NCI-H526 treated with DMSO at 0.1 percent for 48 hours (cell line): ENCODE results near the gene BTBD17.

Experiments
- DNase-seq: peaks from one replicate; lab custom pipeline; 2025; lab: John Stamatoyannopoulos, UW

Gene BTBD17

GRCh38 chr17:74358697-74359096, 3.0 kb downstream of the BTBD17 start:
- no peak for DNase-seq

- DNase-seq: no peak
Observed at GRCh38 chr17:74357466-74357809, 4.2 kb downstream of the BTBD17 start.

GRCh38 chr17:74356646-74357465, 4.8 kb downstream of the BTBD17 start:
- no peak for DNase-seq

- no peak for DNase-seq
Observed at GRCh38 chr17:74355065-74355464, 6.6 kb downstream of the BTBD17 start.

- DNase-seq: no peak
Observed at GRCh38 chr17:74354561-74354960, 7.1 kb downstream of the BTBD17 start.

- peak; percentile 17 for DNase-seq
Observed at GRCh38 chr17:74354123-74354522, 7.5 kb downstream of the BTBD17 start.

GRCh38 chr17:74353446-74354060, 8.1 kb downstream of the BTBD17 start:
- no peak for DNase-seq

- DNase-seq: no peak
Observed at GRCh38 chr17:74351552-74352210, 10.0 kb downstream of the BTBD17 start.

GRCh38 chr17:74350486-74350885, 11.2 kb downstream of the BTBD17 start:
- no peak for DNase-seq

- DNase-seq: no peak
Observed at GRCh38 chr17:74349120-74349519, 12.5 kb downstream of the BTBD17 start.

GRCh38 chr17:74347646-74348045, 14.0 kb downstream of the BTBD17 start:
- no peak for DNase-seq

- no peak for DNase-seq
Observed at GRCh38 chr17:74345433-74346241, 16.0 kb downstream of the BTBD17 start.

- DNase-seq: no peak
Observed at GRCh38 chr17:74344658-74345057, 17.0 kb downstream of the BTBD17 start.

- no peak for DNase-seq
Observed at GRCh38 chr17:74343526-74344284, 18.0 kb downstream of the BTBD17 start.

- no peak for DNase-seq
Observed at GRCh38 chr17:74343121-74343520, 18.5 kb downstream of the BTBD17 start.

- no peak for DNase-seq
Observed at GRCh38 chr17:74342224-74342623, 19.4 kb downstream of the BTBD17 start.

GRCh38 chr17:74340470-74341023, 21.1 kb downstream of the BTBD17 start:
- DNase-seq: no peak

GRCh38 chr17:74339537-74340195, 22.0 kb downstream of the BTBD17 start:
- DNase-seq: no peak

- no peak for DNase-seq
Observed at GRCh38 chr17:74337834-74338500, 23.7 kb downstream of the BTBD17 start.

- no peak for DNase-seq
Observed at GRCh38 chr17:74336307-74336706, 25.4 kb downstream of the BTBD17 start.
